HG02970 (cell line): ENCODE measurements around the gene SMU1.
"Not testable (repeated sequence)": the region's sequence is repeated elsewhere in the genome, so short reads cannot be mapped to it uniquely, and the experiment has no call there.

ENCODE experiments used
- ATAC-seq: cut with Tn5 transposase; IDR thresholded peaks from one replicate; pipeline ENCODE4 v1.9.1; 2021; ENCODE audit warnings: mild to moderate bottlenecking, moderate library complexity, moderate number of reproducible peaks; ENCODE audit not compliant: unreplicated experiment, low FRiP score

SMU1 gene

DNA sequence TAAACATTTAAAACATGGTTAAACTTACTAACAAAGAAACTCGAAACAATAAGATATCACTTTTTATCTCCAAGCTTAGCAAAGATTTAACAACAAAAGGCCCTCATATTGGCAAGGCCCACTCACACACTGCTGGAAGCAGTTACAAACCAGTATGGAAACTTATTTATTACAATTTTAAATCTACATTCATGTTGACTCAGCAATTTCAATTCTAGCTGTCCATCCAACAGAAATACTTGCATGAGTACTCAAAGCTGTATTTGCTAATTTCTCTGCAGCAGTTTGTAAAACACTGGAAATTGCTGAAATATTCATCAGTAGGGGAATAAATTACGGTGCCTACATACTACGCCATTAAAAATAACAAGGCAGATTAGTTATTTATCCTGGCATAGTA, 54.2 kb downstream of the SMU1 start:
- ATAC-seq: no peak

GRCh38 chr9:33019797-33020196, 56.7 kb downstream of the SMU1 start:
- no peak for ATAC-seq

GRCh38 chr9:33017283-33018041, 59.0 kb downstream of the SMU1 start:
- no peak for ATAC-seq

- ATAC-seq: no peak
Measured at GRCh38 chr9:33014665-33015014, 61.8 kb downstream of the SMU1 start.

DNA sequence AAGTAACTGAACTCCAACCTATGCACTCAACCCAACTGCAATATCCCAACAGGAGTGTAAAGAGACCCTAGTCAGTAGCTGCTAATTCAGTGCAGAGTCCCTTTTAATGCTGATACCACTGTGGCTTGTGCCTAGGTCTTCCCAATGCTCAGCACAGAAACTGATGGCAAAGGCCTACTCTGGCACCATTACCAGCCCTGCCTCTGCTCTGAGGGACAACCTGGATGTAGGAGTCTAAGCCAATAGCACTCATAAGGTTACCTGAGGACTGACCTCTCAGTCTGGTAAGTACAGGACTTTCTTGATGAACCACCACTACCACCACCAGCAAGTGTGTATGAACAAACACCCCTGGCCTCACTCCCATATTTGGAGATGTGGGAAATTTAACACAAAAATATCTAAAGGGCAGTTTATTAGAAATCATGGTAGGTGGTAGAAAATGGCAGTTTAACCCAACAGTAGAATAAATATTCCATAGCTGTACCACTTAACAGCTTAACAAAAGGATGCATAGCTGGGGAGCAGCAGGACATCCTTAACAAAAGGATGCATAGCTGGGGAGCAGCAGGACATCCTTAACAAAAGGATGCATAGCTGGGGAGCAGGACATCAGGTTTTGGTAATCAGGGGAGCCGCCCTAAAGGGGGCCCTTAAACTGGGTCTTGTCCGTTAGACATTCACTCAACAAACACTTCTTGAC, 62.4 kb downstream of the SMU1 start:
- no peak for ATAC-seq

- no peak for ATAC-seq
Measured at GRCh38 chr9:33012328-33013069, 64.0 kb downstream of the SMU1 start.

DNA sequence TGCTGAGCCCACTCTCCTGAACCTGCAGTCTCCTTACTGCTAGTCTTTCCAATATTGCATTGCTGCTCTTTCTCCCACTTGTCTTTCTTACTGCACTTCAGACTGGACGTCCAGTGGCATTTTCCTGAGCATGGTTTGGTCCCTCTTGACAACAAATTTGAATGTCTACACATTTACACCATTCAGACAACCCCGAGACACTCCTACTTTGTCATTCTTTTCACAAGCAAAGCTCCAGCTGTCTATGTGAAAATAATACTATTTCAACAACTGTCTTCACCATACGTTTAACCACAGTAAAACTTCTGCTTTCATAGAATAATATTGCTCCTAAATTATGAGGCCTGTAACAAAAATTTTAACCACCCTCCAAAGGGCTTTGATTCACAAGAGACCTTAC, 64.6 kb downstream of the SMU1 start:
- no peak for ATAC-seq

GRCh38 chr9:33007755-33008154, 68.7 kb downstream of the SMU1 start:
- ATAC-seq: no peak

DNA sequence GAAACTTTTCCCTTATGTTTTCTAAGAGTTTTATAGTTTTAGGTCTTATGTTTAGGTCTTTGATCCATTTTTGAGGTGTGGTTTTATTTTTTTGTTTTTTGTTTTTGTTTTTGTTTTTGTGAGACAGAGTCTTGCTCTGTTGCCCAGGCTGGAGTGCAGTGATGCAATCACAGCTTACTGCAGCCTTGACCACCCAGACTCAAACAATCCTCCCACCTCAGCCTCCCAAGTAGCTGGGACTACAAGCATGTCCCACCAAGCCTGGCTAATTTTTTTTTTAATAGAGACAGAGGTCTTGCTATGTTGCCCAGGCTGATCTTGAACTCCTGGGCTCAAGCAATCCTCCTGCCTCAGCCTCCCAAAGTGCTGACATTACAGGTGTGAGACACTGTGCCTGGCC, 71.1 kb downstream of the SMU1 start:
- ATAC-seq: not testable (repeated sequence)

DNA sequence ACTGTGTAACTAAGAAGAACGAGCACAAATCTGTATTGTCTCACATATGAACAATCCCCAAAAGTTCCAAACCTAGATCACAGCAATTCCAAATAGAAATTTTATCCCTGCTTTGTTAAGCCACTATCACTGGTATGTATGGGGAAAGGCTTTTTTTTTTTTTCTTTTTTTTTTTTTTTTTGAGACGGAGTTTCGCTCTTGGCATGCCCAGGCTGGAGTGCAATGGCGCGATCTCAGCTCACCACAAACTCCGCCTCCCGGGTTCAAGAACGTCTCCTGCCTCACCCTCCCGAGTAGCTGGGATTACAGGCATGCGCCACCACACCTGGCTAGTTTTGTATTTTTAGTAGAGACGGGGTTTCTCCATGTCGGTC, 75.8 kb downstream of the SMU1 start:
- not testable (repeated sequence) for ATAC-seq

DNA sequence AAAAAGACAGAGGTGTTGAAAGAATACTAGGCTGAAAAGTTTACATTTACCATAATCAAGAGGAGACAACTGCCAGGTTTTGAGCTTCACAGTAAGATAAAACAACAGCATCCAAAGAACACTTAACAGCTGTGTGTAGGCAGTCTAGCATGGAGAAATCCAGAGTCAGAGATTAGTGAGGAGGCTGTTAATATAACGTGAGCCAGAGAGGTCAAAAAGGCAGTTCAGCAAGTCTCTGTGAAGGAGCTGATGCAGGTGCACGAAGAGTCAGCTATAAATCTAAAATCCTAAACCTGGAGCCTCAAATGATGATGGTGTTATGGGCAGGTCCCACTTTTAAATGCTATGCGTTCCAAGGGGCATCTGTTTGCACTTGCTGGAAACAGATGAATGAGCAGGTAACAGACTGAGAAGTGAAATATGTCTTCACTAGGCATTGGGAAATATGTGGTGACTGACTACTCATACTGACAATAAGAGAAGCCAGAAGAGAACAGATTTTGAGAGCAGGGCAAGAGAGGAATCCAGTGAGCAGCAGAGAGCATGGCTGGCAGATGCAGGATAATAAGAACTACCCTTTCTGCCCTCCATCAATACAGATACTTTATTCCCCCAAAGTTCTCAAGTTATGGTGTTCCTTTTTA, 83.8 kb downstream of the SMU1 start:
- ATAC-seq: no peak

DNA sequence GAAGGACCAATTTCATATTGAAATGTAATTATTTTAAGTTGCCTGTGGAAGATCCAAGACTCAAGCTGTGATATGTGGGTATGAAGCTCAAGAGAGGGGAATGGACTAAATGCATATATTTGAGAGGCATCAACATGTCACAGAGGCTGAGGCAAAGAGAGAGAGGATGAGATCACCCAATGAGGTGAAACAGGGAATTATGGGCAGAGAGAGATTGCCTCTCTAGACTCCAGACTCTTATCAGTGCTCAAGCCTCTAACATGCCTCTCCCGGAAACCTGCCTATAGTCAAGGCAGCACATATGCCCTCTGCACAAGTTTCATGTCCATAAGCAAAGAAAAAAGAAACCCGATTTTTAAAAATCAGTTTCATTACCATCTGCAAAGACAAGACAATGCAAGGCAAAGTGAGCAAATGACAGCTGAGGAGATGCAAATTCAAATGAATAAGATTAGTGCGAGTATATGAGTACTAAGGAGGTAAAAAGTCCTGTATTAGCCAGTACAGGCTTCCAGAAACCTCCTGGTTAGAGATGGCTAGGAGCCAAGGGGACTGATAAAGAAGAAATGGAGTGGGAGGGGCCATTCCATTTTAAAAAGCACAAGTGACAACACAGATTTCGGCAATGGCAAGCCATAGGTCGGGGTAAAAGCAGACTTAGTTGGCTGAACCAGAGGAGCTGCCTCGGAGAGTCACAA, 84.4 kb downstream of the SMU1 start:
- no peak for ATAC-seq
